Glutamatergic neuron (in vitro differentiated cells): ENCODE measurements around the gene PIP4K2B. TPM values are rescaled to one million over a fixed set of nuclear protein-coding genes. Genes with fewer than 3 reads are reported as not detected.
"Not testable (repeated sequence)": the region's sequence is repeated elsewhere in the genome, so short reads cannot be mapped to it uniquely, and the experiment has no call there.

Experiments
- DNase-seq: peaks from one replicate; pipeline ENCODE4 v3.0.0; 2022
- H3K27ac Mint-ChIP-seq: one replicate; pipeline ENCODE4 v1.8.0; 2020; ENCODE audit warnings: mild to moderate bottlenecking, mixed read lengths, inconsistent platforms; ENCODE audit not compliant: unreplicated experiment
- H3K27me3 Mint-ChIP-seq: one replicate; pipeline ENCODE4 v1.8.0; 2020; ENCODE audit warnings: mild to moderate bottlenecking, moderate library complexity, mixed read lengths, inconsistent platforms; ENCODE audit not compliant: unreplicated experiment
- H3K36me3 Mint-ChIP-seq: one replicate; pipeline ENCODE4 v1.8.0; 2020; ENCODE audit warnings: mild to moderate bottlenecking, mixed read lengths, inconsistent platforms; ENCODE audit not compliant: unreplicated experiment
- H3K4me1 Mint-ChIP-seq: one replicate; pipeline ENCODE4 v1.8.0; 2020; ENCODE audit warnings: mild to moderate bottlenecking, low read depth, mixed read lengths, inconsistent platforms; ENCODE audit not compliant: unreplicated experiment
- H3K4me3 Mint-ChIP-seq: one replicate; pipeline ENCODE4 v1.8.0; 2020; ENCODE audit warnings: mild to moderate bottlenecking, mixed read lengths, inconsistent platforms; ENCODE audit not compliant: unreplicated experiment
- H3K9me3 Mint-ChIP-seq: one replicate; pipeline ENCODE4 v1.8.0; 2020; ENCODE audit warnings: mild to moderate bottlenecking, moderate library complexity, mixed read lengths, inconsistent platforms; ENCODE audit not compliant: unreplicated experiment
- total RNA-seq: library from RNA; stranded (reverse); fragmentation: NEBNext Ultra II Directional; extraction: Animal tissue kit (Norgen Biotek cat#: 25700); gene quantifications from one replicate; pipeline ENCODE4 v1.2.1, GENCODE V29; 2021; ENCODE audit not compliant: unreplicated experiment
- TF ChIP-seq, protein P1 (sequence below): fragments of 200-600 bp; sonication (generic); IDR thresholded peaks from one replicate; pipeline ENCODE4 v1.5.0; 2021; ENCODE audit not compliant: partially characterized antibody, unreplicated experiment

The PIP4K2B gene
- total RNA-seq, 1 donor from 2014 or later, result 66.4 TPM

DNA sequence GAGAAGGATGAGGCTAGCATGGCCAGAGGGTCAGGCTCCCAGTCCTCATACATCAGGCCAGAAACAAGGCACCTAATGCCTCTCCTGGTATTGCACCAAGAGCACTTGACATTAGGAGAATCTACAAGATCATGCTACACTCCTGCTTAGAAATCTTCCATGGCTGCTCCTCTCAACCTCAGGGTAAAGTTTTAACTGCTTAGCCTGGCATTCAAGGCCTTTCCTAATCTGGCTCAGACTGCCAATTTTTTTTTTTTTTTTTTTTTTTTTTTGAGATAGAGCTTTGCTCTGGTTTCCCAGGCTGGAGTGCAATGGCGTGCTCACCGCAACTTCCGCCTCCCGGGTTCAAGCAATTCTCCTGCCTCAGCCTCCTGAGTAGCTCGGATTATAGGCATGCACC, 8.2 kb downstream of the PIP4K2B start:
- no peak for DNase-seq
- H3K4me1 Mint-ChIP-seq, result peaks cover 13% of the 10 kb centered on the region
- H3K27ac Mint-ChIP-seq, result no peak overlapping the region
- peak overlapping the region; percentile 58 for H3K4me3 Mint-ChIP-seq
- H3K27me3 Mint-ChIP-seq, result peaks cover 4% of the 10 kb centered on the region
- H3K36me3 Mint-ChIP-seq, result peaks cover under 1% of the 10 kb centered on the region
- H3K9me3 Mint-ChIP-seq, result no peaks in the 10 kb centered on the region
- TF ChIP-seq, protein P1, sequence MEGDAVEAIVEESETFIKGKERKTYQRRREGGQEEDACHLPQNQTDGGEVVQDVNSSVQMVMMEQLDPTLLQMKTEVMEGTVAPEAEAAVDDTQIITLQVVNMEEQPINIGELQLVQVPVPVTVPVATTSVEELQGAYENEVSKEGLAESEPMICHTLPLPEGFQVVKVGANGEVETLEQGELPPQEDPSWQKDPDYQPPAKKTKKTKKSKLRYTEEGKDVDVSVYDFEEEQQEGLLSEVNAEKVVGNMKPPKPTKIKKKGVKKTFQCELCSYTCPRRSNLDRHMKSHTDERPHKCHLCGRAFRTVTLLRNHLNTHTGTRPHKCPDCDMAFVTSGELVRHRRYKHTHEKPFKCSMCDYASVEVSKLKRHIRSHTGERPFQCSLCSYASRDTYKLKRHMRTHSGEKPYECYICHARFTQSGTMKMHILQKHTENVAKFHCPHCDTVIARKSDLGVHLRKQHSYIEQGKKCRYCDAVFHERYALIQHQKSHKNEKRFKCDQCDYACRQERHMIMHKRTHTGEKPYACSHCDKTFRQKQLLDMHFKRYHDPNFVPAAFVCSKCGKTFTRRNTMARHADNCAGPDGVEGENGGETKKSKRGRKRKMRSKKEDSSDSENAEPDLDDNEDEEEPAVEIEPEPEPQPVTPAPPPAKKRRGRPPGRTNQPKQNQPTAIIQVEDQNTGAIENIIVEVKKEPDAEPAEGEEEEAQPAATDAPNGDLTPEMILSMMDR, result no peak

DNA sequence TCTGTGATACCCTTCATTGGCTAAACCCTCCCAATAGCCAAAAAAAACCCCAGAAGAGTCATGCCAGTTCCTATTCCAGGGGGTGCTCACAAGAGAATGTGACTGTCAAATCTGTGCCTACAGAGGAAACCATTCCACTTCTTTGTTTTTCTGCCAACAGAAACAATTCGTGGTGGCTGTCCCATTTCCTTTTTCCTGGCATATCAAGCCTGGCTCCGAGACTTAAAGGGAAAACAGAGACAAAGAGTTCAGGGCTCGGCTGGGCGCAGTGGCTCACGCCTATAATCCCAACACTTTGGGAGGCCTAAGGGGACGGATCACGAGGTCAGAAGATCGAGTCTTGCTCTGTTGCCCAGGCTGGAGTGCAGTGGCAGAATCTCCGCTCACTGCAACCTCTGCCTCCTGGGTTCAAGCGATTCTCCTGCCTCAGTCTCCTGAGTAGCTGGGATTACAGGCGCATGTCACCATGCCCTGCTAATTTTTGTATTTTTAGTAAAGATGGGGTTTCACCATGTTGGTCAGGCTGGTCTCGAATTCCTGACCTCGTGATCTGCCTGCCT, 9.1 kb downstream of the PIP4K2B start:
- H3K27me3 Mint-ChIP-seq, H3K9me3 Mint-ChIP-seq, DNase-seq, H3K36me3 Mint-ChIP-seq: not testable (repeated sequence)
- peaks cover 13% of the 10 kb centered on the region for H3K4me1 Mint-ChIP-seq
- peak overlapping the region; percentile 46 for H3K4me3 Mint-ChIP-seq
- peak overlapping the region; percentile 64 for H3K27ac Mint-ChIP-seq

DNA sequence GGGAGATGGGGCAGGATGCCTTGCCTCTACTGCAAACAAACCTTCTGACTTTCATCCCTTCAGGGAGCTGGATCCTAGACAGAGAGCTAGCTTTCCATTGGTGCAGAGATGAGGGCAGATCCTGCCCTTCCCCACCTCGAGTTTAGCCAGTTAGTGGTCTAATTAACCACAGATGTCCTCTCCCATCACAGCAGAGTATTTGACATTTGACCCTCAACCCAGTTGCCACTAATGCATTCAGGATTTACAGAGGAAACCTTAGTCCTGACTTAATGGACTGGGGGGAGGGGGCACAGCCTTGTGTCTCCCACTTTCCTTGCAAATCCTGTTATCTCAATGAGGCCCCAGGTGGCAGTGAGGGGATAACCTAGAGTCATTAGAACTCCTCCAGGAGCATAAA, 10.2 kb downstream of the PIP4K2B start:
- Mint-ChIP-seq H3K9me3 (no peaks in the 10 kb centered on the region), H3K27me3 (peaks cover 4% of the 10 kb centered on the region), H3K27ac (peak overlapping the region; percentile 65), H3K4me3 (peak overlapping the region; percentile 67), H3K4me1 (peaks cover 16% of the 10 kb centered on the region), H3K36me3 (no peaks in the 10 kb centered on the region)
- TF ChIP-seq, protein P1, result no peak
- peak; percentile 76 for DNase-seq

DNA sequence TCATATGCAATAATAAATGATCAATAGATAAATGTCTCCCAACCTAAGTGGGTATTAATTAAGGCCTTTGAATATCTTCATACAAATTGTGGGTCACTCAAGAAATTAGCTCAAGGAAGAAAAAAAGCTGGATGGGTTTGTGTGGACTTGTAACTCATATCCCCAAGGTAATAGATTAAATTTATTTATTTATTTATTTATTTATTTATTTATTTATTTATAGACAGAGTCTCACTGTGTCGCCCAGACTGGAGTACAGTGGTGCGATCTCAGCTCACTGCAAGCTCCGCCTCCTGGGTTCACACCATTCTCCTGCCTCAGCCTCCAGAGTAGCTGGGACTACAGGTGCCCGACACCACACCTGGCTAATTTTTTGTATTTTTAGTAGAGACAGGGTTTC, 11.4 kb downstream of the PIP4K2B start:
- H3K9me3 Mint-ChIP-seq, H3K27me3 Mint-ChIP-seq, DNase-seq, H3K27ac Mint-ChIP-seq, H3K36me3 Mint-ChIP-seq, H3K4me3 Mint-ChIP-seq: not testable (repeated sequence)
- H3K4me1 Mint-ChIP-seq, result peaks cover 16% of the 10 kb centered on the region

DNA sequence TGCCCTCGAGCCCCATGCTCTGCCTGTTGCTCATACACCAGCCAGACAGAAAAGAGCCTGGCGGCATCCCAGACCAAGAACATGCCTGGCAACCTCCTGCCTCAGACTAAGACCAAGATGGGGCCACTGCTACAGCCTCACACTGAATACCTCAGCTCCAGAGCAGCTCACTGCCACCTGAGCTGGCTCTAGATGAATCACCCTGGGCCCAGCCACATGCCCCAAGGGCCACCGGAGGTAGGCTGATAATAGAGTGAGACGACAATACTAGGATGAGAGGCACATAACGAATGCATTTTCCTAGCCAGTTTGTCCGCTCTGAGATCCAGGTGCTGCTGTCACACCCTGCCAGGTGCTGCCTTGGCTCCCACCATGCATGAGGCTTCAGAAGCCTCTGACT, 13.0 kb downstream of the PIP4K2B start:
- no peak for DNase-seq
- Mint-ChIP-seq H3K36me3 (no peaks in the 10 kb centered on the region), H3K27me3 (peaks cover 4% of the 10 kb centered on the region), H3K27ac (no peak overlapping the region), H3K4me3 (no peak overlapping the region), H3K9me3 (no peaks in the 10 kb centered on the region), H3K4me1 (peaks cover 16% of the 10 kb centered on the region)
- TF ChIP-seq, protein P1, result no peak

DNA sequence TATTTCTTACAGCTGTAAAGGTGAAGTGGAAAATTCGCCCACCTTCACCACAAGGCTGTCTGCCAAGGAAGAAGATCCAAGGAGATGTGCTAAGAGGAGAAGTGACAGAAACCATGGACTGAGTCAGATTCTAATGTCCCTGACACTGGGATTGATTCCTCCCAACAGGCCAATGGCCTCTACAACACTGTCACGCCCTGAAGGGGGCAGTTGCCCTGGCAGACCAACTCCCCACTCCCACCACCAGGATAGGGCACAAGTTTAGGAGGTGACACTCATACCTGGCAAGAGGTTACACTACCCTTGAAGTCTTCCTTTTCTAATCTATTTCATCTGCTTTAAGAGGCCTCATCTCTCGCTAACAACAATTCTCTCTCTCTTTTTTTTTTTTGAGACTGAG, 16.1 kb downstream of the PIP4K2B start:
- Mint-ChIP-seq H3K36me3 (no peaks in the 10 kb centered on the region), H3K9me3 (no peaks in the 10 kb centered on the region), H3K27ac (no peak overlapping the region), H3K4me1 (peaks cover 3% of the 10 kb centered on the region), H3K27me3 (no peaks in the 10 kb centered on the region), H3K4me3 (no peak overlapping the region)
- no peak for DNase-seq
- TF ChIP-seq, protein P1, result no peak
